GM23248 (cell line): ENCODE data around the gene CALN1.

Experiments
- EZH2 ChIP-seq: fragments of 200-600 bp; sonication (generic); IDR thresholded peaks from 2 replicates; pipeline ENCODE4 v1.6.1; 2018; ENCODE audit warnings: antibody characterized with exemption, mild to moderate bottlenecking; ENCODE audit not compliant: insufficient read depth, poor library complexity, severe bottlenecking
- EZH2phosphoT487 ChIP-seq: fragments of 200-600 bp; sonication (generic); IDR thresholded peaks from 2 replicates; pipeline ENCODE4 v1.6.1; 2018; ENCODE audit warnings: antibody characterized with exemption, moderate library complexity, mild to moderate bottlenecking, low read depth; ENCODE audit not compliant: insufficient read depth

- no peak for TF ChIP-seq EZH2
- TF ChIP-seq EZH2phosphoT487 = no peak
Measured at GRCh38 chr7:71817916-71818315, 594.2 kb downstream of the CALN1 start.
